Measurements from ENCODE around the gene GRHPR.

Gene GRHPR

DNA sequence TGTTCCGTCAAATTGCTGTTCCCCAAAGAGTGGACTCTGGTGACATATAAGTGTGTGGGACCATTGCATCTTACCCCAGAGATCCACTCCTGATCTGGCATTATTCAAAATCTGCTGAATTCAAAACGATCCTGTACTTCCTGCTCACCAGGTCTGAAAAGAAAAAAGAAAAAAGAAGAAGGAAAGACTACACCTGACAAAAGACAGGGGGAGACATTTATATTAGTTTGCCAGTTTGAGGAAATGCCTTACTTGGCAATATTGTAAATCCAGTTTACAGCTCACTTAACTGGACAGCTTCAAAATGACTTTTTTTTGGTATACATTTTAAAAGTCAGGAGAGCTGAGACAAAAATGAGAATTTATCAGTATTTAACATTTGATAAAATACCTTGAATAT, 15.0 kb upstream of the GRHPR start:
- POLR2A ChIA-PET, result no interaction called here
- no peaks in the 10 kb centered on the region for H3K9me3 ChIP-seq (ENCODE audit: control extremely low read depth in 1 of 5, control insufficient read depth in 4 of 5, insufficient read depth in 2 of 5, low read depth in 1 of 5, low read length in 4 of 5)
- H3K36me3 ChIP-seq (ENCODE audit: control insufficient read depth in 4 of 4, insufficient read depth in 4 of 4, low read length in 3 of 4), result no peaks in the 10 kb centered on the region
- no peak overlapping the region for H3K4me3 ChIP-seq (ENCODE audit: control insufficient read depth in 1 of 7, extremely low read depth in 1 of 7, insufficient read depth in 4 of 7, low read depth in 2 of 7, low read length in 6 of 7)
- peak in 2 of 3 donors; percentile 43 to 45 for DNase-seq
- H3K27ac ChIP-seq (ENCODE audit: insufficient read depth in 1 of 2, low read depth in 1 of 2, low read length in 2 of 2, poor library complexity in 1 of 2, severe bottlenecking in 2 of 2), result no peak overlapping the region
- no peaks in the 10 kb centered on the region for H3K27me3 ChIP-seq (replicated peaks in 2 of 5; ENCODE audit: control insufficient read depth in 4 of 5, insufficient read depth in 5 of 5, low read length in 4 of 5)
- CTCF ChIA-PET, result interaction anchor here (1.3 to 2.4 kb wide), 4 partner anchors 11 to 69 kb away, joined by 3 to 10 read pairs (median 4); no protein-coding TSS in a partner anchor
- WGBS (ENCODE audit: insufficient coverage), result 100% methylated on average over 1 of the region's 2 CpGs
- H3K4me1 ChIP-seq (ENCODE audit: control extremely low read depth in 1 of 4, control insufficient read depth in 4 of 4, insufficient read depth in 4 of 4, low read length in 3 of 4), result no peaks in the 10 kb centered on the region

DNA sequence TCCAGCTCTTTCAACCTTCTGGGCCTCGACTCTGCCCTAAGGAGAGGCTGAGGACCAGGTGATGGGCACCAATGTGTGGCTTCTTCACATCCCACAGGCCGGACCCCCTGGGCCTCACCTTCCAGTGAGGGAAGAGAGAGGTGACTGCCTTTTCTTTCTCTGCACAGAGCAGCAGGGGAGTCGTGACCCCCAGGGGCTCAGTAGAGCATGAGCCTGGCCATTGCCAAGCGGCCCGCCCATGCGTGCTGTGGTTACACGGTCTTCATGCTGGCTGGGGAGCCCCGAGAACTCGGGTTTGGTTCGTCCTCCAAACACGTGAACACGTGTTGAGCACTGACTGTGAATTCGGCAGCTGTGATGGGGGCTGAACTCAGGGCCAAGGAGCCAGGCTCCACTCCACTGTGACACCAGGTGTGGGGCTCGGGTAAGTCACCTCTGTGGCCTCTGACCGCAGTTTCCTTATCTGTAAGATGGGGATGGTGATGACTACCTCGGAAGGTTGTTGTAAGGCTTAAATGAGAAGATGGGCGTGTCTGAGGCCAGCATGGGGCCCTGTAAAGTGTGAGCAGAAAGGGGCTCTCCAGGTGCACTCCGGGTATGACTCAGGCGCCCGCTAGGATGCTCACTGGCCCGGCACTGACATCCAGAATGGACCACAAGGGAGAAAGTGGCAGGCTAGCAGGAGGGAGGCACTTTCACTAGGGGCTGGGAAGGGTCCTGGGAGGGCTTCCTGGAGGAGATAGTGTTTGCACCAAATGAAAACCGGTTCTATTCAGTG, 13.4 kb upstream of the GRHPR start:
- POLR2A ChIA-PET, result no interaction called here
- CTCF ChIA-PET, result interaction anchor here (1.5 to 2.1 kb wide), 2 partner anchors 25 to 71 kb away, joined by 3 to 5 read pairs; no protein-coding TSS in a partner anchor

DNA sequence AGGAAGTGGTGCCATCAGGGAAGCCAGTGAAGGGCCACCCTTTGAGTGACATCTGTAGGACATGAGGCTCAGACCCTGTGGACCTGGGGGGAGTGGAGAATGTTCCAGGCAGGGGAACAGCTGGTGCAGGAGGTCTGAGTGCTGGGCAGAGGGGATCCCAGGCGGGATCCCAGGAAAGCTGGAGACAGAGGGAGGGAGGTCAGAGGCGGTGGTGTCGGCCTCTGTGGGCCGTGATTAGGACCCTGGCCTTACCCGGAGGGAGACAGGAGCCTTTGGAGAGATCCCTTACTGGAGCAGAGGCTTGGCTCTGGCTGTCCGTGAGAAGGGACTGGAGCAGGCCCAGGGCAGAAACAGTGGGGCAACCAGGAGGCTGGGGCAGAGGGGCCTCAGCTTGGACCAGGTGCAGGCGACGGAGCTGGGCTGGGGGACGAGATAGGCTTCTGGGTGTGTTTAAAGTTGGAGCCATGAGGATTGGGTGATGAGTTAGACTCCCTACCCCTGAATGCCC, 12.1 kb upstream of the GRHPR start:
- Histone ChIP-seq H3K27me3 (replicated peaks in 2 of 5; ENCODE audit: control insufficient read depth in 4 of 5, insufficient read depth in 5 of 5, low read length in 4 of 5) (no peaks in the 10 kb centered on the region), H3K36me3 (ENCODE audit: control insufficient read depth in 4 of 4, insufficient read depth in 4 of 4, low read length in 3 of 4) (no peaks in the 10 kb centered on the region), H3K27ac (ENCODE audit: insufficient read depth in 1 of 2, low read depth in 1 of 2, low read length in 2 of 2, poor library complexity in 1 of 2, severe bottlenecking in 2 of 2) (no peak overlapping the region), H3K9me3 (ENCODE audit: control extremely low read depth in 1 of 5, control insufficient read depth in 4 of 5, insufficient read depth in 2 of 5, low read depth in 1 of 5, low read length in 4 of 5) (no peaks in the 10 kb centered on the region), H3K4me3 (ENCODE audit: control insufficient read depth in 1 of 7, extremely low read depth in 1 of 7, insufficient read depth in 4 of 7, low read depth in 2 of 7, low read length in 6 of 7) (no peak overlapping the region), H3K4me1 (ENCODE audit: control extremely low read depth in 1 of 4, control insufficient read depth in 4 of 4, insufficient read depth in 4 of 4, low read length in 3 of 4) (no peaks in the 10 kb centered on the region)
- WGBS (ENCODE audit: insufficient coverage), result 100% methylated on average over 9 of the region's 9 CpGs
- CTCF ChIA-PET, result interaction anchor here (0.7 to 1.2 kb wide), 4 partner anchors 8 to 535 kb away, joined by 3 to 6 read pairs (median 4); no protein-coding TSS in a partner anchor
- DNase-seq, result no peak
- POLR2A ChIA-PET, result no interaction called here

More for the DNA sequence above, 13.4 kb upstream of the GRHPR start:
- H3K27ac ChIP-seq (ENCODE audit: insufficient read depth in 1 of 2, low read depth in 1 of 2, low read length in 2 of 2, poor library complexity in 1 of 2, severe bottlenecking in 2 of 2), result no peak overlapping the region
- H3K36me3 ChIP-seq (ENCODE audit: control insufficient read depth in 4 of 4, insufficient read depth in 4 of 4, low read length in 3 of 4), result no peaks in the 10 kb centered on the region
- peak; percentile 35 to 69 (median 45) for DNase-seq
- WGBS (ENCODE audit: insufficient coverage), result 96% methylated on average over 20 of the region's 22 CpGs
- H3K27me3 ChIP-seq (replicated peaks in 2 of 5; ENCODE audit: control insufficient read depth in 4 of 5, insufficient read depth in 5 of 5, low read length in 4 of 5), result no peaks in the 10 kb centered on the region
- H3K4me1 ChIP-seq (ENCODE audit: control extremely low read depth in 1 of 4, control insufficient read depth in 4 of 4, insufficient read depth in 4 of 4, low read length in 3 of 4), result no peaks in the 10 kb centered on the region
- no peaks in the 10 kb centered on the region for H3K9me3 ChIP-seq (ENCODE audit: control extremely low read depth in 1 of 5, control insufficient read depth in 4 of 5, insufficient read depth in 2 of 5, low read depth in 1 of 5, low read length in 4 of 5)
- H3K4me3 ChIP-seq (ENCODE audit: control insufficient read depth in 1 of 7, extremely low read depth in 1 of 7, insufficient read depth in 4 of 7, low read depth in 2 of 7, low read length in 6 of 7), result no peak overlapping the region

DNA sequence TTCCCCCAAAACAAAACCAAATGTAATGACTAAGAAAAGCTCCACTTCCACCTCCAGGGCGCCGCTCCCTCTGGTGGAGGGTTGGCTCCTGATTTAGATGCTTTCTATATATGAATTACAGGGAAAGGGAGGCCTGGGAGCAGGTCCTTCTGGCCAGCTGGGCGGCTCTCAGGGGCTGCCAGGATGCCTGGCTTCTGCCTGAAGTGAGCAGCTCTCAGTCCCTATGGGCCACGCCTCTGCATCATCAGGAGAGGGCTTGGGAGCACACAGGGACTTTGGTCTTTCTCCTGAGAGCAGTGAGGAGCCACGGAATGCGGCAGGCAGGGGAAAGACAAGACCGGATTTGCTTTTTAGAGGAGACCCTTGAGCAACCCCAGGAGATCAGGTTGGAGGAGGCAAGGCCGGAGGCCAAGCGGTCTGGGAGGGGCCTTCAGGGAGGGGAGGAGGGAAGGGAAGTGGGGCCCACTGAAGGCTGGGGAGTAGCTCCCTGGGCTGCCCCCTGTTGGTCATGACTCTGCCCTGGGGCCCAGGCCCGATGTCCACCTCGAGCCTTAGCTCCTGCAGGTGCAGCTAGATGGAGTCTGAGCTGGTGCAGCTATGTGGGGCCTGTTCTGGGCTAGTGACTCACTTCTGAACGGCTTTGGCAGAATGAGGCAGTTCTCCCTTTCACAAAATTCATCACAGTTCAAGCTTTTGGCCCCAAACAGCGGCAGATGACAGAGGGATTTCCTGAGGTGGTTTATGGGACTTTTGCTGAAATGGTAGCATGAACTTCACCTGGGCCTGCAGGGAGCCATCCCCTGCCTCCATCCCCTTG, 11.3 kb upstream of the GRHPR start:
- Histone ChIP-seq H3K27me3 (replicated peaks in 2 of 5; ENCODE audit: control insufficient read depth in 4 of 5, insufficient read depth in 5 of 5, low read length in 4 of 5) (no peaks in the 10 kb centered on the region), H3K9me3 (ENCODE audit: control extremely low read depth in 1 of 5, control insufficient read depth in 4 of 5, insufficient read depth in 2 of 5, low read depth in 1 of 5, low read length in 4 of 5) (no peaks in the 10 kb centered on the region), H3K4me3 (ENCODE audit: control insufficient read depth in 1 of 7, extremely low read depth in 1 of 7, insufficient read depth in 4 of 7, low read depth in 2 of 7, low read length in 6 of 7) (no peak overlapping the region), H3K4me1 (ENCODE audit: control extremely low read depth in 1 of 4, control insufficient read depth in 4 of 4, insufficient read depth in 4 of 4, low read length in 3 of 4) (no peaks in the 10 kb centered on the region), H3K27ac (ENCODE audit: insufficient read depth in 1 of 2, low read depth in 1 of 2, low read length in 2 of 2, poor library complexity in 1 of 2, severe bottlenecking in 2 of 2) (no peak overlapping the region), H3K36me3 (ENCODE audit: control insufficient read depth in 4 of 4, insufficient read depth in 4 of 4, low read length in 3 of 4) (no peaks in the 10 kb centered on the region)
- 94% methylated on average over 9 of the region's 13 CpGs for WGBS (ENCODE audit: insufficient coverage)
- ChIA-PET POLR2A (interaction anchor here (0.6 kb wide), 1 partner anchor 196 kb away, joined by 4 read pairs; no protein-coding TSS in a partner anchor), CTCF (interaction anchor here (0.7 to 2.2 kb wide), 8 partner anchors 9 to 536 kb away, joined by 3 to 7 read pairs (median 4); partner anchors contain the start of gene GRHPR)
- peak in 2 of 3 donors; percentile 10 to 18 for DNase-seq

DNA sequence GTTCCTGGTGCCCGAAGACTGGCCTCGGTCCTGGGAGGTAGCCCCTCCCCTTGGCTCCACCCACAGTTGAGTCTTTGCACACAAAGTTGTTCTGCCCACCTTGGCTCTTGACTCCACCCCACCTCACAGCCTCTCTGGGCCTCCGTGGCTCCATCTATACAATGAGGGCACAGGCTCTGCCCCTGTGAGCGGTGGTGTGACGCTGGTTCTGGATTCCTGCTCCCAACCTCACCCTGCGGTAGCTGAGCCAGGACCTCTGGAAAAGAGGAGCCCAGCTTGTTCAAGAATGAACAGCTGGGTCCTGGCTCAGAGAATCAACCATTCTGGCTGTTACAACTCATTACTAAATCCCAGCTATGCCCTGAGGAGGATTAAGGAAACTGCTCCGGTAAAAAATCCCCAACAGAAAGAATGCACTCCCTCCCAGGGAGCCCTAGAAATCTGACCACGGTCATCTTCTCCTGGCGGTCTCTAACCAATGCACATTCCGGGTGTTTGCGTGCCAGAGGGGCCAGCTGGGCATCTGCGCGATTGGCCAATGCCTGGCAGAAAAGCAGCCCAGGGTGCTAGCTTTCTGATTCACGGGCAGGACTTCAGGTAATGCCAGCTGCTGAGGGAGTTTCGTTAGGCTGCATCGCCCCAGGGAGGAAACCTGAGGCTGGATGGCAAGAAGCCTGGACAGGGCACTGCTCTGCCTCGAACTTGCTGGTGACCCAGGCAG, 9.9 kb upstream of the GRHPR start:
- Histone ChIP-seq H3K27me3 (replicated peaks in 2 of 5; ENCODE audit: control insufficient read depth in 4 of 5, insufficient read depth in 5 of 5, low read length in 4 of 5) (no peaks in the 10 kb centered on the region), H3K27ac (ENCODE audit: insufficient read depth in 1 of 2, low read depth in 1 of 2, low read length in 2 of 2, poor library complexity in 1 of 2, severe bottlenecking in 2 of 2) (no peak overlapping the region), H3K36me3 (ENCODE audit: control insufficient read depth in 4 of 4, insufficient read depth in 4 of 4, low read length in 3 of 4) (no peaks in the 10 kb centered on the region), H3K4me1 (ENCODE audit: control extremely low read depth in 1 of 4, control insufficient read depth in 4 of 4, insufficient read depth in 4 of 4, low read length in 3 of 4) (no peaks in the 10 kb centered on the region), H3K4me3 (ENCODE audit: control insufficient read depth in 1 of 7, extremely low read depth in 1 of 7, insufficient read depth in 4 of 7, low read depth in 2 of 7, low read length in 6 of 7) (no peak overlapping the region), H3K9me3 (ENCODE audit: control extremely low read depth in 1 of 5, control insufficient read depth in 4 of 5, insufficient read depth in 2 of 5, low read depth in 1 of 5, low read length in 4 of 5) (no peaks in the 10 kb centered on the region)
- POLR2A ChIA-PET, result interaction anchor here (0.6 to 0.7 kb wide), 2 partner anchors 8 to 153 kb away, joined by 3 read pairs; no protein-coding TSS in a partner anchor
- DNase-seq, result no peak
- CTCF ChIA-PET, result interaction anchor here (1.6 to 2.2 kb wide), 4 partner anchors 11 to 413 kb away, joined by 4 to 7 read pairs (median 4); partner anchors contain the start of gene GRHPR
- WGBS (ENCODE audit: insufficient coverage), result 95% methylated on average over 17 of the region's 17 CpGs

DNA sequence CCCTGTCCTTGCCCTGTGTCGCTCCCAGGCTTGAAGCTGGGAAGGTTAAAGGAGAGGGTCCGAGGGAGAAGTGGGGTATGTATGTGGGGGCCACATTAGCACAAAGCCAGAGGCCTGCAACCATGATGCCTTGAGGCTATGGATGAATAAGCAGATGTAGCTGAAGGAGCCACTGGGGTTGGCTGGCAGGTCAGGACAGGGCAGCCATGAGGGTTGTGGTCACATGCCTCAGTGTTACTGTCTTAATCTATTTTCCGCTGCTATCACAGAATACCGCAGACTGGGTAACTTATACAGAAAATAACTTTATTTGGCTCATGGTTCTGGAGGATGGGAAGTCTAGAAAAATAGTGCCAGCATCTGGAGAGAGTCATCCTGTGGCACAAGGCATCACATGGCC, 9.2 kb upstream of the GRHPR start:
- no peaks in the 10 kb centered on the region for H3K9me3 ChIP-seq (ENCODE audit: control extremely low read depth in 1 of 5, control insufficient read depth in 4 of 5, insufficient read depth in 2 of 5, low read depth in 1 of 5, low read length in 4 of 5)
- H3K4me3 ChIP-seq (ENCODE audit: control insufficient read depth in 1 of 7, extremely low read depth in 1 of 7, insufficient read depth in 4 of 7, low read depth in 2 of 7, low read length in 6 of 7), result no peak overlapping the region
- no peak overlapping the region for H3K27ac ChIP-seq (ENCODE audit: insufficient read depth in 1 of 2, low read depth in 1 of 2, low read length in 2 of 2, poor library complexity in 1 of 2, severe bottlenecking in 2 of 2)
- no peaks in the 10 kb centered on the region for H3K27me3 ChIP-seq (replicated peaks in 2 of 5; ENCODE audit: control insufficient read depth in 4 of 5, insufficient read depth in 5 of 5, low read length in 4 of 5)
- no peaks in the 10 kb centered on the region for H3K36me3 ChIP-seq (ENCODE audit: control insufficient read depth in 4 of 4, insufficient read depth in 4 of 4, low read length in 3 of 4)
- CTCF ChIA-PET, result interaction anchor here (1.0 to 1.6 kb wide), 2 partner anchors 18 to 20 kb away, joined by 3 read pairs; no protein-coding TSS in a partner anchor
- no peaks in the 10 kb centered on the region for H3K4me1 ChIP-seq (ENCODE audit: control extremely low read depth in 1 of 4, control insufficient read depth in 4 of 4, insufficient read depth in 4 of 4, low read length in 3 of 4)
- POLR2A ChIA-PET, result no interaction called here
- no peak for DNase-seq
- WGBS (ENCODE audit: insufficient coverage), result no CpG with 5 or more reads among the region's 4 CpGs
